Neural progenitor cell (in vitro differentiated cells): ENCODE measurements around the gene LKAAEAR1.

ENCODE experiments used
- CTCF ChIP-seq: fragments of 200-600 bp; sonication (generic); IDR thresholded peaks from 2 replicates; pipeline ENCODE4 v1.5.1; 2017; ENCODE audit warnings: antibody characterized with exemption, mild to moderate bottlenecking
- EZH2 ChIP-seq: fragments of 200-600 bp; sonication (generic); IDR thresholded peaks from 2 replicates; pipeline ENCODE4 v1.6.1; 2017; ENCODE audit warnings: antibody characterized with exemption, mild to moderate bottlenecking, moderate library complexity
- EZH2phosphoT487 ChIP-seq: fragments of 200-600 bp; sonication (generic); IDR thresholded peaks from 2 replicates; pipeline ENCODE4 v1.6.1; 2017; ENCODE audit warnings: antibody characterized with exemption

GRCh38 chr20:64062596-64063388 is 21.4 kb downstream of the LKAAEAR1 start, which contains the start of gene TCEA2:
- TF ChIP-seq CTCF: no peak
- no peak for TF ChIP-seq EZH2
- TF ChIP-seq EZH2phosphoT487: no peak
